RWPE2 (cell line): ENCODE measurements around the gene CNTNAP5.
A peak's percentile ranks its signal among the peaks of the same experiment; 100 is the strongest.

Experiments used
- ATAC-seq: fragments of 200-7000 bp; cut with Tn5 transposase; 3 replicates; pipeline ENCODE4 v1.9.1; 2021; ENCODE audit warnings: low read depth
- DNase-seq: peaks from one replicate; pipeline ENCODE4 v3.0.0-alpha.2; 2020; ENCODE audit warnings: low spot score
- H3K27ac ChIP-seq: fragments of 450-650 bp; 2 replicates; pipeline ENCODE4 v1.5.1; 2017; ENCODE audit warnings: mild to moderate bottlenecking; ENCODE audit not compliant: poor library complexity, severe bottlenecking
- H3K27me3 ChIP-seq: fragments of 250-450 bp; sonication (Bioruptor Pico); 2 replicates; pipeline ENCODE4 v1.5.1; 2021; ENCODE audit warnings: mild to moderate bottlenecking, moderate library complexity; ENCODE audit not compliant: insufficient read depth, poor library complexity, severe bottlenecking
- H3K36me3 ChIP-seq: fragments of 250-450 bp; sonication (Bioruptor Pico); 2 replicates; pipeline ENCODE4 v1.5.1; 2020; ENCODE audit warnings: low read depth, mild to moderate bottlenecking, moderate library complexity
- H3K4me1 ChIP-seq: fragments of 250-450 bp; sonication (Bioruptor Pico); 2 replicates; pipeline ENCODE4 v1.5.1; 2021; ENCODE audit warnings: mild to moderate bottlenecking, moderate library complexity; ENCODE audit not compliant: insufficient read depth, poor library complexity, severe bottlenecking
- H3K4me3 ChIP-seq: fragments of 250-450 bp; sonication (Bioruptor Pico); 2 replicates; pipeline ENCODE4 v1.5.1; 2021; ENCODE audit warnings: mild to moderate bottlenecking, moderate library complexity; ENCODE audit not compliant: severe bottlenecking
- H3K9me3 ChIP-seq: fragments of 250-450 bp; sonication (Bioruptor Pico); 2 replicates; pipeline ENCODE4 v1.5.1; 2021; ENCODE audit warnings: mild to moderate bottlenecking, moderate library complexity; ENCODE audit not compliant: severe bottlenecking
- TF ChIP-seq, protein P1 (sequence below): fragments of 450-650 bp; IDR thresholded peaks from one replicate; pipeline ENCODE4 v1.5.1; 2017; ENCODE audit warnings: mild to moderate bottlenecking, moderate library complexity; ENCODE audit not compliant: poor library complexity, severe bottlenecking

CNTNAP5 gene

GRCh38 chr2:124213977-124214587 lies 189.0 kb downstream of the CNTNAP5 start:
- TF ChIP-seq, protein P1, sequence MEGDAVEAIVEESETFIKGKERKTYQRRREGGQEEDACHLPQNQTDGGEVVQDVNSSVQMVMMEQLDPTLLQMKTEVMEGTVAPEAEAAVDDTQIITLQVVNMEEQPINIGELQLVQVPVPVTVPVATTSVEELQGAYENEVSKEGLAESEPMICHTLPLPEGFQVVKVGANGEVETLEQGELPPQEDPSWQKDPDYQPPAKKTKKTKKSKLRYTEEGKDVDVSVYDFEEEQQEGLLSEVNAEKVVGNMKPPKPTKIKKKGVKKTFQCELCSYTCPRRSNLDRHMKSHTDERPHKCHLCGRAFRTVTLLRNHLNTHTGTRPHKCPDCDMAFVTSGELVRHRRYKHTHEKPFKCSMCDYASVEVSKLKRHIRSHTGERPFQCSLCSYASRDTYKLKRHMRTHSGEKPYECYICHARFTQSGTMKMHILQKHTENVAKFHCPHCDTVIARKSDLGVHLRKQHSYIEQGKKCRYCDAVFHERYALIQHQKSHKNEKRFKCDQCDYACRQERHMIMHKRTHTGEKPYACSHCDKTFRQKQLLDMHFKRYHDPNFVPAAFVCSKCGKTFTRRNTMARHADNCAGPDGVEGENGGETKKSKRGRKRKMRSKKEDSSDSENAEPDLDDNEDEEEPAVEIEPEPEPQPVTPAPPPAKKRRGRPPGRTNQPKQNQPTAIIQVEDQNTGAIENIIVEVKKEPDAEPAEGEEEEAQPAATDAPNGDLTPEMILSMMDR: no peak
- ATAC-seq: no peak
- Histone ChIP-seq H3K4me3 (no peak overlapping the region), H3K27me3 (no peaks in the 10 kb centered on the region), H3K27ac (no peak overlapping the region), H3K9me3 (no peaks in the 10 kb centered on the region), H3K4me1 (no peaks in the 10 kb centered on the region), H3K36me3 (no peaks in the 10 kb centered on the region)
- no peak for DNase-seq

GRCh38 chr2:124246170-124246569 lies 221.1 kb downstream of the CNTNAP5 start:
- no peaks in the 10 kb centered on the region for H3K9me3 ChIP-seq
- no peak overlapping the region for H3K27ac ChIP-seq
- no peaks in the 10 kb centered on the region for H3K36me3 ChIP-seq
- DNase-seq (no peak), ATAC-seq (no peak)
- TF ChIP-seq, protein P1: no peak
- H3K4me3 ChIP-seq: no peak overlapping the region
- no peaks in the 10 kb centered on the region for H3K27me3 ChIP-seq
- no peaks in the 10 kb centered on the region for H3K4me1 ChIP-seq

DNA sequence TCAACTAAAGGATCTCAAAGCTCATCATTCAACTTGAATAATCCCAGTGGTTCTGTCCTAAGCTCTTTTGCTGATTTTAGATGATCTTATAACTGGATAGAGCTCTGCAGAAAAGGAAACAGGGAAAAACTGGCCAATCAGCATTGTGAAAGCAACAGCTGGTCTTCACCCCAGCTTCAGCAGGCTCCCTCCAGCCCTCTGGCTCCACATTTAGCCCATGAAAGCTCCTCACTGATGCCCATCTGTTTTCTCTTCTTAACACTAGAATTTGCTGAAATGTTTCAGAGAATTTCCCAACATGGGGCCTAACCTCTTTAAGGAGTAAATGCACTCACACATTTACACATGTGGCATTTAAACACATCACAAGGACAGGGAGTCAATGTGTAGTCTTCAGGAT lies 223.3 kb downstream of the CNTNAP5 start:
- TF ChIP-seq, protein P1: no peak
- H3K27me3 ChIP-seq: no peaks in the 10 kb centered on the region
- no peak overlapping the region for H3K27ac ChIP-seq
- no peaks in the 10 kb centered on the region for H3K4me1 ChIP-seq
- no peaks in the 10 kb centered on the region for H3K9me3 ChIP-seq
- DNase-seq (no peak), ATAC-seq (no peak)
- no peak overlapping the region for H3K4me3 ChIP-seq
- H3K36me3 ChIP-seq: no peaks in the 10 kb centered on the region

GRCh38 chr2:124250433-124250832 lies 225.3 kb downstream of the CNTNAP5 start:
- Histone ChIP-seq H3K4me3 (no peak overlapping the region), H3K27me3 (no peaks in the 10 kb centered on the region), H3K27ac (no peak overlapping the region), H3K9me3 (no peaks in the 10 kb centered on the region), H3K4me1 (no peaks in the 10 kb centered on the region), H3K36me3 (no peaks in the 10 kb centered on the region)
- ATAC-seq (no peak), DNase-seq (no peak)
- TF ChIP-seq, protein P1: no peak

DNA sequence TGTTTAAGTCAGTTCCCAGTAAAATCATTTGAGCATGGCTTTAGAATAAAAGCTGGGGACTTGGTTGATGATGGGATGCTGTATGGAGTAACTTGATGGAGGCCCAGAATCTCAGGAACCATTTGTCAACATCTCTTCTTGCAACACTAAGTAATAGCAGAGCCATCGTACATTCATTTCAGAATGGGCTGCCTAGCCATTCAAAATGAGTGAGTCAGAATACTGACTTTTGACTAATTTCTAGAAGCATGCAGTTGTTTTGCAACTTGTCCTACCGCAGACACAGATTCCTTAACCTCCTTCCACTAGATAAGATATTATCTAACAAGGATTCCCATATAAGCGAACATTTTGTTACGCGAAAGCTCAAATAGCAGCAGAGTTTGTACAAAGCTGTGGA lies 229.5 kb downstream of the CNTNAP5 start:
- no peaks in the 10 kb centered on the region for H3K27me3 ChIP-seq
- no peaks in the 10 kb centered on the region for H3K4me1 ChIP-seq
- peak overlapping the region; percentile 26 for H3K27ac ChIP-seq
- peak; percentile 81 for ATAC-seq
- DNase-seq: no peak
- TF ChIP-seq, protein P1: no peak
- no peaks in the 10 kb centered on the region for H3K36me3 ChIP-seq
- no peaks in the 10 kb centered on the region for H3K9me3 ChIP-seq
- no peak overlapping the region for H3K4me3 ChIP-seq
